Transverse colon (tissue), 4 donors: ENCODE data around the gene EOLA2. TPM values are rescaled to one million over a fixed set of nuclear protein-coding genes. Genes with fewer than 3 reads are reported as not detected.

Experiments used
- DNase-seq: peaks from one replicate; pipeline ENCODE4 v3.0.0-alpha.2; 2019
- H3K27ac ChIP-seq, 4 donors: fragments of 200-600 bp; sonication (generic); 2 replicates each; pipeline ENCODE4 v1.5.1; 2016 to 2018; ENCODE audit warnings: inconsistent platforms in 4 of 4
- H3K27me3 ChIP-seq: fragments of 200-600 bp; sonication (generic); 2 replicates; pipeline ENCODE4 v1.5.1; 2017; ENCODE audit warnings: inconsistent platforms
- H3K36me3 ChIP-seq, 4 donors: fragments of 200-600 bp; sonication (generic); 2 replicates each; pipeline ENCODE4 v1.5.1; 2017 to 2019; ENCODE audit warnings: inconsistent platforms in 4 of 4
- H3K4me1 ChIP-seq, 4 donors: fragments of 200-600 bp; sonication (generic); 2 replicates each; pipeline ENCODE4 v1.5.1; 2017 to 2020; ENCODE audit warnings: inconsistent platforms in 4 of 4
- H3K4me3 ChIP-seq, 4 donors: fragments of 200-600 bp; sonication (generic); 1 replicate in 1 of 4; 2 replicates in 3 of 4; pipeline versions ENCODE4 v1.5.1 to v1.6.1; 2017 to 2019; ENCODE audit warnings: inconsistent platforms in 4 of 4
- H3K9me3 ChIP-seq, 2 donors: fragments of 200-600 bp; sonication (generic); 2 replicates each; pipeline ENCODE4 v1.5.1; 2017 to 2019; ENCODE audit warnings: inconsistent platforms in 2 of 2
- EP300 ChIP-seq: sonication (generic); formaldehyde crosslinking; IDR thresholded peaks from one replicate; pipeline ENCODE4 v1.6.1; 2017; ENCODE audit warnings: antibody characterized with exemption, low read depth
- POLR2A ChIP-seq: fragments of 450-650 bp; IDR thresholded peaks from one replicate; pipeline ENCODE4 v1.6.1; 2016; ENCODE audit warnings: antibody characterized with exemption, mild to moderate bottlenecking, moderate library complexity
- POLR2AphosphoS5 ChIP-seq, 3 donors: sonication (generic); formaldehyde crosslinking; IDR thresholded peaks; one replicate each; pipeline ENCODE4 v1.6.1; 2016; ENCODE audit warnings: antibody characterized with exemption in 3 of 3
- WGBS, 2 donors: methylation state at CpG; one replicate each; pipeline ENCODE4 v1.1.5; 2018; ENCODE audit warnings: low coverage in 1 of 2; 5-methylcytosine and 5-hydroxymethylcytosine counted together
- in situ Hi-C, 4 donors: fragments of 200-750 bp; cut with MboI; loops; one replicate each; pipeline versions ENCODE4 v1.15.0 to v1.15.1; 2017; ENCODE audit warnings: low sequenced_read_pairs in 3 of 4, low pct_ligation_motif_present in 1 of 4, low pct_unique_long_range_greater_than_20kb in 1 of 4
- intact Hi-C: fragments of 100-400 bp; cut with DNase I; formaldehyde crosslinking; loops from one replicate; pipeline ENCODE4 v1.15.1; 2023; ENCODE audit warnings: low total_unique reads
- total RNA-seq, 4 donors: library from RNA; depleted of rRNA; stranded (reverse); fragments of >200 nt; gene quantifications; one replicate each; pipeline ENCODE4 v1.1.0, GENCODE V29; 2016
- TF ChIP-seq, protein P1 (sequence below), 5 experiments: fragments of 200-600 bp in 3 of 5; fragments of 450-650 bp in 2 of 5; sonication (generic) in 3 of 5; IDR thresholded peaks; 1 replicate in 2 of 5; 2 replicates in 3 of 5; pipeline ENCODE4 v1.5.1; 2016 to 2017; ENCODE audit warnings: antibody characterized with exemption in 5 of 5, inconsistent platforms in 3 of 5, mild to moderate bottlenecking in 2 of 5, moderate library complexity in 1 of 5

The EOLA2 gene
- 10 to 100 TPM; 10.5 to 77.1 (median 30.4) TPM for total RNA-seq

DNA sequence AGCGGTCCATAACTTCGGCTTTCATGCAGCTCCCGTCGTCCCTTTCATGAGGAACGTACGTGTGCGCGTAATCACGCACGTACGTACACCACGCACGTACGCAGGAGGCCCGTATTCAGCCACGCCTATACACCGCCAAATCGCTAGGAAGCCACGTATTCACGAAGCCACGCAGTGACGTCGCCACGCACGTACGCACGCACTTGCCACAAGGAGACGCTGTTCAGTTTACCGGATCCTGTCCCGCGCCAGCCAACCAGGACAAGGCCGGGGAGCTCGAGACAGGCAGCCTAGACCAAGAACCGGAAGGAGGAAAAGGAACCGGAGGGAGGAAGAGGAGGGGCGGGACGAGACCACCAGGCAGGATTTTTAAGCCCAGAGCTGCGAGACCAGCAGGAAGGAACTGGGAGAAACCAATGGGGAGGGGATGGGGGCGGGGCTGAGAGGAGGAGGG, at the start of gene EOLA2:
Gene EOLA2 (minus strand): TSS at position 65 of the 454 bp plus-strand sequence. CDS start 4,617 bp downstream, outside the sequence.
- Histone ChIP-seq H3K36me3 (no peaks in the 10 kb centered on the region), H3K4me3 (peak within 1 kb of the TSS; percentile 57 to 74 (median 72)), H3K9me3 (no peaks in the 10 kb centered on the region), H3K27me3 (no peaks in the 10 kb centered on the region), H3K4me1 (peaks cover 0 to 7% (median 4%) of the 10 kb centered on the region in 4 donors), H3K27ac (peak within 1 kb of the TSS; percentile 91 to 97 (median 96))
- TF ChIP-seq, protein P1, sequence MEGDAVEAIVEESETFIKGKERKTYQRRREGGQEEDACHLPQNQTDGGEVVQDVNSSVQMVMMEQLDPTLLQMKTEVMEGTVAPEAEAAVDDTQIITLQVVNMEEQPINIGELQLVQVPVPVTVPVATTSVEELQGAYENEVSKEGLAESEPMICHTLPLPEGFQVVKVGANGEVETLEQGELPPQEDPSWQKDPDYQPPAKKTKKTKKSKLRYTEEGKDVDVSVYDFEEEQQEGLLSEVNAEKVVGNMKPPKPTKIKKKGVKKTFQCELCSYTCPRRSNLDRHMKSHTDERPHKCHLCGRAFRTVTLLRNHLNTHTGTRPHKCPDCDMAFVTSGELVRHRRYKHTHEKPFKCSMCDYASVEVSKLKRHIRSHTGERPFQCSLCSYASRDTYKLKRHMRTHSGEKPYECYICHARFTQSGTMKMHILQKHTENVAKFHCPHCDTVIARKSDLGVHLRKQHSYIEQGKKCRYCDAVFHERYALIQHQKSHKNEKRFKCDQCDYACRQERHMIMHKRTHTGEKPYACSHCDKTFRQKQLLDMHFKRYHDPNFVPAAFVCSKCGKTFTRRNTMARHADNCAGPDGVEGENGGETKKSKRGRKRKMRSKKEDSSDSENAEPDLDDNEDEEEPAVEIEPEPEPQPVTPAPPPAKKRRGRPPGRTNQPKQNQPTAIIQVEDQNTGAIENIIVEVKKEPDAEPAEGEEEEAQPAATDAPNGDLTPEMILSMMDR (IDR thresholded peaks at IDR 0.05), result peak; percentile 23 to 89 (median 52)
- TF ChIP-seq EP300, result peak; percentile 89
- peak; percentile 85 to 88 (median 87) for TF ChIP-seq POLR2AphosphoS5 (IDR thresholded peaks at IDR 0.05)
- peak; percentile 32 for TF ChIP-seq POLR2A
- WGBS, 2 donors, result 81% methylated on average over 36 of the region's 39 CpGs; no CpG with 5 or more reads in 1 of the 2 donors
- intact Hi-C loops, result no loop called here
- in situ Hi-C loops, result no loop called here
- peak; percentile 94 for DNase-seq

DNA sequence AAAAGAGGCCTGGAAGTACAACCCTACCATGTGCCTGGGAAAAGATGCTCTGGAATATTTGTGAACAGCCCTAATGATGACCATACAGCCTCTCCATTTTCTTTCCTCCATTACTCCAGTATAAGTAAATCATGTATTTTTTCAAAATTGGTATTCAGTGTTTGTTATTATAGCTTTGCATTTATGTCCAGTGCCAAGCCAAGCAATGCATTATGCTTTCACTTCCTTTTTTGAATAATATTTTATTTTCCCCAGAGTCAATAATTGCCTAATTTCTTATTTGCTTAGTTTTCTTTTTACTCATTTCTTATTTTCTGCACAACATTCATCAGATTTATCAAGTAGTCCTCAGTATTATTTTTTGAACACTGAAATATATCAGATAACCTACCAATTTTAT, 49.3 kb upstream of the EOLA2 start:
- DNase-seq, result no peak
- Histone ChIP-seq H3K4me3 (no peak overlapping the region), H3K27ac (no peak overlapping the region), H3K9me3 (no peaks in the 10 kb centered on the region), H3K4me1 (no peaks in the 10 kb centered on the region), H3K36me3 (no peaks in the 10 kb centered on the region), H3K27me3 (no peaks in the 10 kb centered on the region)
- in situ Hi-C loops (no loop called here), intact Hi-C loops (no loop called here)
- no peak for TF ChIP-seq POLR2AphosphoS5 (IDR thresholded peaks at IDR 0.05)
- TF ChIP-seq, protein P1 (IDR thresholded peaks at IDR 0.05), result no peak
- no peak for TF ChIP-seq POLR2A
- TF ChIP-seq EP300, result no peak

DNA sequence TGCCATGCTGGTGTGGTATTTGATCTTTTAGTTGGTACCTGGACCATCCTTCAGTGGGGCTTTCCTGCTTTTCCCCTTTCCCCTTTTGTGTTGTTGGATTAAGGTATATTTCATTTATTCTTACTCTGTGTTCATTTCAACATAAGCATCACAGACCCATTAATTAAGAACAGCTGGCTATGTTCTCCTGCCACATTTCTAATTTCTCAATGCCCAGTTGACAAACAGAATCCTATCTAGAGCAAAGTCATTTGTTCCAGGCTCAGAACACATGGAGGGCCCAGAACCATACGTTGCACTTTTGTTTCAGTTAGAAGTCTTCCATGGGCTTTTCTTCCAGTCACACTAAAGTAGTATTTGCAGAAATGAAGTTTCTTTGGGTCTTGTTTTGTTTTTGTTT, 46.1 kb upstream of the EOLA2 start:
- 74 to 100% methylated on average over 1 of the region's 1 CpG for WGBS, 2 donors

DNA sequence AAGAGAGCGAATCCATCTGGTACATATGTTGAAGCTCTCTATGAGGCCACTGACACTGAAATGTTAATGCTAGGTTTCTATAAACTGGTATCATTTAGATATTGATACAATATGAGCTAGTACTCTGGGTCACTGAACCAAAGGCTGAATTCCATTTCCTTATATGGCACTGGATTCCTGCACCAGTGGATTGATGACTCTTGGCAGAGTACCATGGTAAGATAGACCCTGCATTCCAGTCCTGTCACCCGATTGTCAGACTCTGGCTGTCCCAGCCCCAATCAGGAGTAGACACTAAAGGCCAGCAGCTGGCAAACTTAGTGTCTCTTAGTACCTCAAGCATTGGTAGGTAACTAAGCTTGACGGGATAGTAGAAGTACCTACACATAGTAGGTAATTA, 44.0 kb upstream of the EOLA2 start:
- H3K4me3 ChIP-seq, result no peak overlapping the region
- no peaks in the 10 kb centered on the region for H3K9me3 ChIP-seq
- DNase-seq, result no peak
- H3K36me3 ChIP-seq, result no peaks in the 10 kb centered on the region
- in situ Hi-C loops (no loop called here), intact Hi-C loops (no loop called here)
- H3K27me3 ChIP-seq, result no peaks in the 10 kb centered on the region
- no peaks in the 10 kb centered on the region for H3K4me1 ChIP-seq
- TF ChIP-seq EP300 (no peak), POLR2AphosphoS5 (IDR thresholded peaks at IDR 0.05) (no peak), POLR2A (no peak)
- TF ChIP-seq, protein P1 (IDR thresholded peaks at IDR 0.05), result no peak
- WGBS, 2 donors, result 65 to 67% methylated on average over 1 to 3 of the region's 3 CpGs
- H3K27ac ChIP-seq, result no peak overlapping the region

More for the DNA sequence above, 46.1 kb upstream of the EOLA2 start:
- Histone ChIP-seq H3K36me3 (no peaks in the 10 kb centered on the region), H3K4me3 (no peak overlapping the region), H3K27ac (no peak overlapping the region), H3K9me3 (no peaks in the 10 kb centered on the region), H3K4me1 (no peaks in the 10 kb centered on the region), H3K27me3 (no peaks in the 10 kb centered on the region)
- TF ChIP-seq, protein P1 (IDR thresholded peaks at IDR 0.05), result no peak
- TF ChIP-seq POLR2A, result no peak
- TF ChIP-seq POLR2AphosphoS5 (IDR thresholded peaks at IDR 0.05), result no peak
- TF ChIP-seq EP300, result no peak
- in situ Hi-C loops (no loop called here), intact Hi-C loops (no loop called here)
- no peak for DNase-seq
